ENCODE data around the gene SETD4. TPM values are rescaled to one million over a fixed set of nuclear protein-coding genes. Genes with fewer than 3 reads are reported as not detected.
A peak's percentile ranks its signal among the peaks of the same experiment; 100 is the strongest.

The SETD4 gene
- total RNA-seq, 1 donor from 2014 or later = 21.6 TPM

DNA sequence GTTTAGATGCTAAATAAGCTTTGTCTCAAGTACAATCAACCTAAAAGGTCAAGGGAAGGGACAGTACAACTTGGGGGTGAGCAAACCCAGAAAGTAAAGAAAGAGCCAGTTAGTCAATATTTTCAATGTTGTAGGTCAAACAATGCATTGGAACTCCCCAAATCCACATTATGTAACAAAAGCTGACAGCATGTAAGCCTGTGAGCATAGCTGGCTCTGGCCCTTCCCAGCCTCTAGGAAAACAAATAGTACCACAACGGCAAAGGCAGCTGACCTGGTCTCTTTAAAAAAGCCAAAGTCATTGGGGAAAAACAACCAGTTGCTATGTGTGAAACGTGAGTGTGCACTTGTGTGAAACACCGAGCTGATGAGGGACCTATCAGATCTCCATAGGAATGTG is 12.9 kb upstream of the SETD4 start:
- Mint-ChIP-seq H3K27ac (no peak overlapping the region), H3K4me1 (peaks cover 3% of the 10 kb centered on the region), H3K9me3 (peaks cover 12% of the 10 kb centered on the region), H3K36me3 (peaks cover 5% of the 10 kb centered on the region), H3K27me3 (ENCODE audit: insufficient read depth, low read depth) (peaks cover 4% of the 10 kb centered on the region), H3K4me3 (no peak overlapping the region)
- H3K4me2 ChIP-seq = no peak overlapping the region
- no peaks in the 10 kb centered on the region for H4K20me1 ChIP-seq (ENCODE audit: low read depth)
- H3K79me2 ChIP-seq (ENCODE audit: low read depth) = no peaks in the 10 kb centered on the region
- H3K27ac ChIP-seq = no peak overlapping the region
- H3K27me3 ChIP-seq = no peaks in the 10 kb centered on the region
- no peak overlapping the region for H3K4me3 ChIP-seq
- H2AFZ ChIP-seq (replicated peaks) = no peak overlapping the region
- no peaks in the 10 kb centered on the region for H3K4me1 ChIP-seq
- TF ChIP-seq EZH2 (IDR thresholded peaks at IDR 0.05) (no peak), EZH2phosphoT487 (IDR thresholded peaks at IDR 0.05) (no peak)
- TF ChIP-seq, protein P1, sequence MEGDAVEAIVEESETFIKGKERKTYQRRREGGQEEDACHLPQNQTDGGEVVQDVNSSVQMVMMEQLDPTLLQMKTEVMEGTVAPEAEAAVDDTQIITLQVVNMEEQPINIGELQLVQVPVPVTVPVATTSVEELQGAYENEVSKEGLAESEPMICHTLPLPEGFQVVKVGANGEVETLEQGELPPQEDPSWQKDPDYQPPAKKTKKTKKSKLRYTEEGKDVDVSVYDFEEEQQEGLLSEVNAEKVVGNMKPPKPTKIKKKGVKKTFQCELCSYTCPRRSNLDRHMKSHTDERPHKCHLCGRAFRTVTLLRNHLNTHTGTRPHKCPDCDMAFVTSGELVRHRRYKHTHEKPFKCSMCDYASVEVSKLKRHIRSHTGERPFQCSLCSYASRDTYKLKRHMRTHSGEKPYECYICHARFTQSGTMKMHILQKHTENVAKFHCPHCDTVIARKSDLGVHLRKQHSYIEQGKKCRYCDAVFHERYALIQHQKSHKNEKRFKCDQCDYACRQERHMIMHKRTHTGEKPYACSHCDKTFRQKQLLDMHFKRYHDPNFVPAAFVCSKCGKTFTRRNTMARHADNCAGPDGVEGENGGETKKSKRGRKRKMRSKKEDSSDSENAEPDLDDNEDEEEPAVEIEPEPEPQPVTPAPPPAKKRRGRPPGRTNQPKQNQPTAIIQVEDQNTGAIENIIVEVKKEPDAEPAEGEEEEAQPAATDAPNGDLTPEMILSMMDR (IDR thresholded peaks at IDR 0.05) = no peak
- no peaks in the 10 kb centered on the region for H3K36me3 ChIP-seq
- H3K9ac ChIP-seq = no peak overlapping the region
- H3K9me3 ChIP-seq (ENCODE audit: low read depth) = peaks cover 6% of the 10 kb centered on the region
- no peak for DNase-seq (ENCODE audit: low spot score)
- no peaks in the 10 kb centered on the region for H3F3A ChIP-seq (ENCODE audit: low read depth)

DNA sequence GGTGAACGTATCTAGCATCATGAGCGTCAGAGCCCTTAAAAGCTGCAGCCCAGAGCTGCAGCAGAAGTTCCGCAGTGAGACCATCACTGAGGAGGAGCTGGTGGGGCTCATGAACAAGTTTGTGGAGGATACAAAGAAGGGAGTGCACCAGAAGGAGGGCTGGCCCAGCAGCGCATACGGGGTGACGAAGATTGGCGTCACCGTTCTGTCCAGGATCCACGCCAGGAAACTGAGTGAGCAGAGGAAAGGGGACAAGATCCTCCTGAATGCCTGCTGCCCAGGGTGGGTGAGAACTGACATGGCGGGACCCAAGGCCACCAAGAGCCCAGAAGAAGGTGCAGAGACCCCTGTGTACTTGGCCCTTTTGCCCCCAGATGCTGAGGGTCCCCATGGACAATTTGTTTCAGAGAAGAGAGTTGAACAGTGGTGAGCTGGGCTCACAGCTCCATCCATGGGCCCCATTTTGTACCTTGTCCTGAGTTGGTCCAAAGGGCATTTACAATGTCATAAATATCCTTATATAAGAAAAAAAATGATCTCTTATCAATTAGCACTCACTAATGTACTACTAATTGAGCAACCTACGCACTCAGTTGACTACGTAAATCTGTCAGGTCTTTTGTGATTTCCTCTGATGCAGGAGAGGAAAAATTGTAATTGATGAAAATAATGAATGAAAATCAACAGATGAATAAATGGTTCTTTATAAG is 12.3 kb upstream of the SETD4 start:
- no peak overlapping the region for H3K9ac ChIP-seq
- H2AFZ ChIP-seq (replicated peaks) = no peak overlapping the region
- H4K20me1 ChIP-seq (ENCODE audit: low read depth) = no peaks in the 10 kb centered on the region
- H3K4me1 Mint-ChIP-seq = peaks cover 3% of the 10 kb centered on the region
- H3K9me3 ChIP-seq (ENCODE audit: low read depth) = peaks cover 6% of the 10 kb centered on the region
- H3K36me3 Mint-ChIP-seq = peaks cover 5% of the 10 kb centered on the region
- no peak overlapping the region for H3K4me2 ChIP-seq
- no peaks in the 10 kb centered on the region for H3K36me3 ChIP-seq
- no peaks in the 10 kb centered on the region for H3F3A ChIP-seq (ENCODE audit: low read depth)
- no peaks in the 10 kb centered on the region for H3K4me1 ChIP-seq
- H3K27ac ChIP-seq = no peak overlapping the region
- TF ChIP-seq EZH2phosphoT487 (IDR thresholded peaks at IDR 0.05) = no peak
- TF ChIP-seq EZH2 (IDR thresholded peaks at IDR 0.05) = no peak
- TF ChIP-seq, protein P1 (IDR thresholded peaks at IDR 0.05) = no peak
- H3K27me3 Mint-ChIP-seq (ENCODE audit: insufficient read depth, low read depth) = peaks cover 2% of the 10 kb centered on the region
- H3K27me3 ChIP-seq = no peaks in the 10 kb centered on the region
- no peak overlapping the region for H3K4me3 Mint-ChIP-seq
- peaks cover 13% of the 10 kb centered on the region for H3K9me3 Mint-ChIP-seq
- no peak for DNase-seq (ENCODE audit: low spot score)
- no peaks in the 10 kb centered on the region for H3K79me2 ChIP-seq (ENCODE audit: low read depth)
- H3K27ac Mint-ChIP-seq = no peak overlapping the region
- H3K4me3 ChIP-seq = no peak overlapping the region

DNA sequence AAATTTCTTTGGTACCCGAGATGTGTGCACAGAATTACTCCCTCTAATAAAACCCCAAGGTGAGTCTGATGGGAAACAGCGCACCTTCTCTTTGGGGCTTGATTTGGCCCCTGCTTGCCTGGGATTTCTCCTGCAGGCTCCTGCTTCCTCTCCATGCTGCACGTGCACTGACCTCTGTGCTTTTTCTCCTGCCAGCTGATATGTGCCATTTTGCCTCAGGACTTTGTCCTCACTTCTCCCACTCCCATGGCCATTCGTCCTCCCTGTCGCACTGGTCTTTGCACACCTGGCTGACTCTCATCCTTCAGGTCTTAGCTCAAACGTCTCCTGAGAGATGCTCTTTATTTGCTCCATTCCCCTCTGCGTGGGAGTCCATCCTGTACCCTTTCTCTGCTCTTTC is 10.7 kb upstream of the SETD4 start:
- Histone ChIP-seq H3K27me3 (no peaks in the 10 kb centered on the region), H3K4me3 (no peak overlapping the region), H3K9me3 (ENCODE audit: low read depth) (peaks cover 6% of the 10 kb centered on the region), H3K79me2 (ENCODE audit: low read depth) (no peaks in the 10 kb centered on the region), H3K4me2 (peak overlapping the region; percentile 82), H3K36me3 (no peaks in the 10 kb centered on the region), H2AFZ (replicated peaks) (no peak overlapping the region), H3K4me1 (no peaks in the 10 kb centered on the region), H3K27ac (no peak overlapping the region), H3K9ac (no peak overlapping the region), H3F3A (ENCODE audit: low read depth) (no peaks in the 10 kb centered on the region), H4K20me1 (ENCODE audit: low read depth) (no peaks in the 10 kb centered on the region)
- Mint-ChIP-seq H3K27me3 (ENCODE audit: insufficient read depth, low read depth) (peaks cover 9% of the 10 kb centered on the region), H3K4me3 (peak overlapping the region; percentile 80), H3K4me1 (peaks cover 3% of the 10 kb centered on the region), H3K27ac (peak overlapping the region; percentile 43), H3K36me3 (peaks cover 5% of the 10 kb centered on the region), H3K9me3 (peaks cover 15% of the 10 kb centered on the region)
- DNase-seq (ENCODE audit: low spot score) = no peak
- TF ChIP-seq EZH2 (IDR thresholded peaks at IDR 0.05) (no peak), EZH2phosphoT487 (IDR thresholded peaks at IDR 0.05) (no peak)
- TF ChIP-seq, protein P1 (IDR thresholded peaks at IDR 0.05) = no peak

Data from neural progenitor cell (in vitro differentiated cells).